Measurements from ENCODE around the gene RLN3. TPM values are rescaled to one million over a fixed set of nuclear protein-coding genes. Genes with fewer than 3 reads are reported as not detected.

The RLN3 gene
- total and polyA plus RNA-seq, 9 of the 15 experiments (the other 6 are each of a cell fraction or from before 2014, with no cell fraction given), result 0.31 to 1.2 (median 0.71) TPM; not detected in 6

DNA sequence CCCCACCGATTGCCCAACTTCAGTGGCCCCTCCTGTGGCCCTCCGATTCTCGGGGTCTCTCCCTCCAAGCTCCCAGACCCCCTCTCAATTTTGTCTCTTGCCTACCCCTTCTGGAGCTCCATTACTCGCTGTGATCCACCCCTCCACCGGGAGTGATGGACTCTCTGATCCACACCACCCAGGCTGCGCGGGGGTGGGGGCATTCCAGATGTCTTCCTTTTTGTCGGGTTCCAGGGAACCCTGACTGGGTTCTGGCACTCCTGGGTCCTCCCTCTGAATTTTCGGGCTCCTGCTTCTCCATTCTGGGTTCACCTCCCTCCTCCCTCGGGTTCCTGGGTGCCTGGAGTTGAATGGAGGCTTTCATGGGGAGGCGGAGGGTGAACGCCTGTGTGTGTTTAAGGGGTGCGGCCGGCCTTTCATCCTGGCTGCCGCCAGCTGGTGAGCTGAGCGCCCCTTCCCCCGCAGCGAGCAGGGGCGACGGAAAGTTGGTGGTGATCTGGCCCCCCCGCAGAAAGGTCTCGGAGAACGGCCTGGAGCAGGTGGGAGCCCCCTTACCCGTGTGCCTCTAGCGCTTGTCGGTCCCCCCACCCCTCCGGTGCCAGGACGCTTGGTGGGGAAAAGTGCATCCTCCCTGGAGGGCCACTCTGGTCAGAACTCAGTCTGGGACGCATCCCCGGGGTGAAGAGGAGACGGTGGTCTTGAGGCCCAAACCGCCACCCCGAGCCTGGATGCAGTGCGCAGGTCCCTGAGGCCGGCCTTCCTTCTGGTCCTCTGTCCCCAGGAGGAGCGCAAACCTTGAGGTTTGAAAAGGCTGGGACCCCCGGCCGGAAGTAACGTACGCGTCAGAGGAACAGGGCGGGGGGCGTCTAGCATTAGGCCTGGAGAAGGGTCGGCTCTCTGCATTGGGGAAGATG, 46.2 kb downstream of the RLN3 start (continued):
- TF ChIP-seq, protein P1, sequence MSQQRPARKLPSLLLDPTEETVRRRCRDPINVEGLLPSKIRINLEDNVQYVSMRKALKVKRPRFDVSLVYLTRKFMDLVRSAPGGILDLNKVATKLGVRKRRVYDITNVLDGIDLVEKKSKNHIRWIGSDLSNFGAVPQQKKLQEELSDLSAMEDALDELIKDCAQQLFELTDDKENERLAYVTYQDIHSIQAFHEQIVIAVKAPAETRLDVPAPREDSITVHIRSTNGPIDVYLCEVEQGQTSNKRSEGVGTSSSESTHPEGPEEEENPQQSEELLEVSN (IDR thresholded peaks at IDR 0.05; ENCODE audit: borderline replicate concordance in 1 of 2, extremely low read depth in 1 of 2, insufficient read depth in 1 of 2, insufficient read length in 1 of 2, low read depth in 1 of 2, low read length in 1 of 2, poor library complexity in 1 of 2, severe bottlenecking in 1 of 2), result no peak
- no peak for TF ChIP-seq RBM25 (IDR thresholded peaks at IDR 0.05; ENCODE audit: low read depth, low read length, severe bottlenecking)
- TF ChIP-seq, protein P2, sequence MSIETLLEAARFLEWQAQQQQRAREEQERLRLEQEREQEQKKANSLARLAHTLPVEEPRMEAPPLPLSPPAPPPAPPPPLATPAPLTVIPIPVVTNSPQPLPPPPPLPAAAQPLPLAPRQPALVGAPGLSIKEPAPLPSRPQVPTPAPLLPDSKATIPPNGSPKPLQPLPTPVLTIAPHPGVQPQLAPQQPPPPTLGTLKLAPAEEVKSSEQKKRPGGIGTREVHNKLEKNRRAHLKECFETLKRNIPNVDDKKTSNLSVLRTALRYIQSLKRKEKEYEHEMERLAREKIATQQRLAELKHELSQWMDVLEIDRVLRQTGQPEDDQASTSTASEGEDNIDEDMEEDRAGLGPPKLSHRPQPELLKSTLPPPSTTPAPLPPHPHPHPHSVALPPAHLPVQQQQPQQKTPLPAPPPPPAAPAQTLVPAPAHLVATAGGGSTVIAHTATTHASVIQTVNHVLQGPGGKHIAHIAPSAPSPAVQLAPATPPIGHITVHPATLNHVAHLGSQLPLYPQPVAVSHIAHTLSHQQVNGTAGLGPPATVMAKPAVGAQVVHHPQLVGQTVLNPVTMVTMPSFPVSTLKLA (conservative IDR thresholded peaks at IDR 0.05), result 0 out of 4 replicates have a peak, but pooled peaks of 1 of the 2 experiments have one; percentile 29
- TF ChIP-seq, protein P3, sequence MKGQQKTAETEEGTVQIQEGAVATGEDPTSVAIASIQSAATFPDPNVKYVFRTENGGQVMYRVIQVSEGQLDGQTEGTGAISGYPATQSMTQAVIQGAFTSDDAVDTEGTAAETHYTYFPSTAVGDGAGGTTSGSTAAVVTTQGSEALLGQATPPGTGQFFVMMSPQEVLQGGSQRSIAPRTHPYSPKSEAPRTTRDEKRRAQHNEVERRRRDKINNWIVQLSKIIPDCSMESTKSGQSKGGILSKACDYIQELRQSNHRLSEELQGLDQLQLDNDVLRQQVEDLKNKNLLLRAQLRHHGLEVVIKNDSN (CRISPR knock-in tag; IDR thresholded peaks at IDR 0.05), result no peak
- TF ChIP-seq HNRNPLL (IDR thresholded peaks at IDR 0.05; ENCODE audit: low read depth, low read length, poor library complexity, severe bottlenecking), result peak; percentile 85
- TF ChIP-seq SMC3 (conservative IDR thresholded peaks at IDR 0.05; ENCODE audit: insufficient read depth, low read depth, low read length), result no peak
- 0 out of 2 replicates have a peak, but pooled peaks have one; percentile 18 for TF ChIP-seq LCOR (CRISPR knock-in tag; IDR thresholded peaks at IDR 0.05)
- TF ChIP-seq YY1 (IDR thresholded peaks at IDR 0.05; ENCODE audit: borderline replicate concordance in 1 of 3, control insufficient read depth in 1 of 3, extremely low read depth in 1 of 3, insufficient read depth in 3 of 3, insufficient read length in 1 of 3, insufficient replicate concordance in 2 of 3, low read depth in 1 of 3, low read length in 2 of 3), result peak in 1 of 3 experiments; percentile 26
- TF ChIP-seq, protein P4, sequence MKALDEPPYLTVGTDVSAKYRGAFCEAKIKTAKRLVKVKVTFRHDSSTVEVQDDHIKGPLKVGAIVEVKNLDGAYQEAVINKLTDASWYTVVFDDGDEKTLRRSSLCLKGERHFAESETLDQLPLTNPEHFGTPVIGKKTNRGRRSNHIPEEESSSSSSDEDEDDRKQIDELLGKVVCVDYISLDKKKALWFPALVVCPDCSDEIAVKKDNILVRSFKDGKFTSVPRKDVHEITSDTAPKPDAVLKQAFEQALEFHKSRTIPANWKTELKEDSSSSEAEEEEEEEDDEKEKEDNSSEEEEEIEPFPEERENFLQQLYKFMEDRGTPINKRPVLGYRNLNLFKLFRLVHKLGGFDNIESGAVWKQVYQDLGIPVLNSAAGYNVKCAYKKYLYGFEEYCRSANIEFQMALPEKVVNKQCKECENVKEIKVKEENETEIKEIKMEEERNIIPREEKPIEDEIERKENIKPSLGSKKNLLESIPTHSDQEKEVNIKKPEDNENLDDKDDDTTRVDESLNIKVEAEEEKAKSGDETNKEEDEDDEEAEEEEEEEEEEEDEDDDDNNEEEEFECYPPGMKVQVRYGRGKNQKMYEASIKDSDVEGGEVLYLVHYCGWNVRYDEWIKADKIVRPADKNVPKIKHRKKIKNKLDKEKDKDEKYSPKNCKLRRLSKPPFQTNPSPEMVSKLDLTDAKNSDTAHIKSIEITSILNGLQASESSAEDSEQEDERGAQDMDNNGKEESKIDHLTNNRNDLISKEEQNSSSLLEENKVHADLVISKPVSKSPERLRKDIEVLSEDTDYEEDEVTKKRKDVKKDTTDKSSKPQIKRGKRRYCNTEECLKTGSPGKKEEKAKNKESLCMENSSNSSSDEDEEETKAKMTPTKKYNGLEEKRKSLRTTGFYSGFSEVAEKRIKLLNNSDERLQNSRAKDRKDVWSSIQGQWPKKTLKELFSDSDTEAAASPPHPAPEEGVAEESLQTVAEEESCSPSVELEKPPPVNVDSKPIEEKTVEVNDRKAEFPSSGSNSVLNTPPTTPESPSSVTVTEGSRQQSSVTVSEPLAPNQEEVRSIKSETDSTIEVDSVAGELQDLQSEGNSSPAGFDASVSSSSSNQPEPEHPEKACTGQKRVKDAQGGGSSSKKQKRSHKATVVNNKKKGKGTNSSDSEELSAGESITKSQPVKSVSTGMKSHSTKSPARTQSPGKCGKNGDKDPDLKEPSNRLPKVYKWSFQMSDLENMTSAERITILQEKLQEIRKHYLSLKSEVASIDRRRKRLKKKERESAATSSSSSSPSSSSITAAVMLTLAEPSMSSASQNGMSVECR (CRISPR knock-in tag; IDR thresholded peaks at IDR 0.05), result peak; percentile 1; the same call in 1 of the 2 replicates
- TF ChIP-seq, protein P5, sequence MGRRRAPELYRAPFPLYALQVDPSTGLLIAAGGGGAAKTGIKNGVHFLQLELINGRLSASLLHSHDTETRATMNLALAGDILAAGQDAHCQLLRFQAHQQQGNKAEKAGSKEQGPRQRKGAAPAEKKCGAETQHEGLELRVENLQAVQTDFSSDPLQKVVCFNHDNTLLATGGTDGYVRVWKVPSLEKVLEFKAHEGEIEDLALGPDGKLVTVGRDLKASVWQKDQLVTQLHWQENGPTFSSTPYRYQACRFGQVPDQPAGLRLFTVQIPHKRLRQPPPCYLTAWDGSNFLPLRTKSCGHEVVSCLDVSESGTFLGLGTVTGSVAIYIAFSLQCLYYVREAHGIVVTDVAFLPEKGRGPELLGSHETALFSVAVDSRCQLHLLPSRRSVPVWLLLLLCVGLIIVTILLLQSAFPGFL (CRISPR knock-in tag; IDR thresholded peaks at IDR 0.05), result no peak
- TF ChIP-seq FOXA3 (CRISPR knock-in tag; conservative IDR thresholded peaks at IDR 0.05 in 1 of 2, IDR thresholded peaks at IDR 0.05 in 1 of 2), result peak; percentile 18 to 37; a peak in 3 of 4 replicates

All from K562 (cell line).